Esophagus muscularis mucosa (tissue), 4 donors: ENCODE data around the gene MAP4K4. TPM values are rescaled to one million over a fixed set of nuclear protein-coding genes. Genes with fewer than 3 reads are reported as not detected.

ENCODE experiments used
- DNase-seq: peaks from one replicate; pipeline ENCODE4 v3.0.0-alpha.2; 2017; ENCODE audit errors: extremely low spot score
- H3K27ac ChIP-seq, 4 donors: fragments of 200-600 bp; sonication (generic); replicated peaks in 1 of 4; 1 replicate in 3 of 4; 2 replicates in 1 of 4; pipeline ENCODE4 v1.5.1; 2016 to 2019; ENCODE audit warnings: mild to moderate bottlenecking in 1 of 4
- H3K27me3 ChIP-seq, 4 donors: fragments of 200-600 bp; sonication (generic); one replicate each; pipeline versions ENCODE4 v1.5.1 to v1.6.0; 2016 to 2019
- H3K36me3 ChIP-seq, 4 donors: fragments of 200-600 bp; sonication (generic); one replicate each; pipeline ENCODE4 v1.5.1; 2016 to 2019
- H3K4me1 ChIP-seq, 4 donors: fragments of 200-600 bp; sonication (generic); one replicate each; pipeline ENCODE4 v1.5.1; 2016 to 2019
- H3K4me3 ChIP-seq, 4 donors: fragments of 200-600 bp; sonication (generic); 1 replicate in 2 of 4; 2 replicates in 2 of 4; pipeline ENCODE4 v1.5.1; 2016 to 2019; ENCODE audit warnings: mild to moderate bottlenecking in 4 of 4, moderate library complexity in 1 of 4
- H3K9me3 ChIP-seq, 4 donors: fragments of 200-600 bp; sonication (generic); 1 replicate in 3 of 4; 2 replicates in 1 of 4; pipeline ENCODE4 v1.5.1; 2016 to 2019
- EP300 ChIP-seq: sonication (generic); formaldehyde crosslinking; IDR thresholded peaks from one replicate; pipeline ENCODE4 v1.6.1; 2017; ENCODE audit warnings: antibody characterized with exemption
- POLR2A ChIP-seq: fragments of 450-650 bp; IDR thresholded peaks from one replicate; pipeline ENCODE4 v1.6.1; 2017; ENCODE audit warnings: antibody characterized with exemption, moderate library complexity, mild to moderate bottlenecking, low read depth
- POLR2AphosphoS5 ChIP-seq, 2 donors: sonication (generic); formaldehyde crosslinking; IDR thresholded peaks; one replicate each; pipeline ENCODE4 v1.6.1; 2017; ENCODE audit warnings: antibody characterized with exemption in 2 of 2
- WGBS: methylation state at CpG from one replicate; pipeline ENCODE4 v1.1.5; 2018; 5-methylcytosine and 5-hydroxymethylcytosine counted together
- intact Hi-C: fragments of 100-400 bp; cut with DNase I; formaldehyde crosslinking; loops from one replicate; pipeline ENCODE4 v1.15.1; 2023
- total RNA-seq, 4 donors: library from RNA; depleted of rRNA; stranded (reverse); fragments of >200 nt; gene quantifications; one replicate each; pipeline versions ENCODE4 v1.1.0 to v1.2.1, GENCODE V29; 2016
- TF ChIP-seq, protein P1 (sequence below), 3 experiments: fragments of 200-600 bp in 2 of 3; fragments of 450-650 bp in 1 of 3; sonication (generic) in 2 of 3; IDR thresholded peaks; one replicate each; pipeline ENCODE4 v1.5.1; 2017 to 2019; ENCODE audit warnings: antibody characterized with exemption in 3 of 3, mild to moderate bottlenecking in 2 of 3, moderate library complexity in 1 of 3

MAP4K4 gene
- total RNA-seq, 4 donors from 2014 or later = 37.8 to 59.0 (median 51.7) TPM

DNA sequence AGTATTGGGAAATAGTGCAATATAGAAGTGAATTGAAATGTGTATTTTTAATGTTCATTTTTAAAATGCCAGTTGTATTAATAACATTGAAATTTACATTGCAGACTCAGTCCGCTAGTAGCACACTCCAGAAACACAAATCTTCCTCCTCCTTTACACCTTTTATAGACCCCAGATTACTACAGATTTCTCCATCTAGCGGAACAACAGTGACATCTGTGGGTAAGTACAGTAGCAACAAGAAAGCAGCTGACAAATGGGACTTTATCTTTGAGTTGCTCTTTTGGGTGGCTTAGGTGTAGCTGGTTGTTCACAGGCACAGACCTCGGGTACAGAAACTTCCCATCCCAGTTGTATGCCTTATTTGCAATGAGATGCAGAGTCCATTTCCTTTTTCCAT, 176.0 kb downstream of the MAP4K4 start:
- H3K36me3 ChIP-seq = peaks cover 60 to 99% (median 90%) of the 10 kb centered on the region in 4 donors
- WGBS = 98% methylated on average over 3 of the region's 3 CpGs

DNA sequence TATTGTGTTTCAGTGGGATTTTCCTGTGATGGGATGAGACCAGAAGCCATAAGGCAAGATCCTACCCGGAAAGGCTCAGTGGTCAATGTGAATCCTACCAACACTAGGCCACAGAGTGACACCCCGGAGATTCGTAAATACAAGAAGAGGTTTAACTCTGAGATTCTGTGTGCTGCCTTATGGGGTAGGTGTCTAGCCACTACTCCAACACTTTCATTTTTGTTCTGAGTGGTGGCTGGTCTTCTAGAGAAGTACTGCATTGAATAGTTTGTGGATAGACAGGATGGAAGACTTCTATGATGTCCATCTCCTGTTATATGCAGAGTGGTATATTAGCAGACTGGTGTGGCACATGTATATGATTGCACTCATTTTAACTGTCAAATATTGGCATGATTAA, 176.6 kb downstream of the MAP4K4 start:
- Histone ChIP-seq H3K36me3 (peaks cover 60 to 98% (median 89%) of the 10 kb centered on the region in 4 donors), H3K4me3 (no peak overlapping the region), H3K9me3 (no peaks in the 10 kb centered on the region), H3K27ac (no peak overlapping the region), H3K4me1 (no peaks in the 10 kb centered on the region), H3K27me3 (no peaks in the 10 kb centered on the region)
- no peak for DNase-seq
- TF ChIP-seq EP300 (no peak), POLR2AphosphoS5 (IDR thresholded peaks at IDR 0.05) (no peak), POLR2A (no peak)
- TF ChIP-seq, protein P1, sequence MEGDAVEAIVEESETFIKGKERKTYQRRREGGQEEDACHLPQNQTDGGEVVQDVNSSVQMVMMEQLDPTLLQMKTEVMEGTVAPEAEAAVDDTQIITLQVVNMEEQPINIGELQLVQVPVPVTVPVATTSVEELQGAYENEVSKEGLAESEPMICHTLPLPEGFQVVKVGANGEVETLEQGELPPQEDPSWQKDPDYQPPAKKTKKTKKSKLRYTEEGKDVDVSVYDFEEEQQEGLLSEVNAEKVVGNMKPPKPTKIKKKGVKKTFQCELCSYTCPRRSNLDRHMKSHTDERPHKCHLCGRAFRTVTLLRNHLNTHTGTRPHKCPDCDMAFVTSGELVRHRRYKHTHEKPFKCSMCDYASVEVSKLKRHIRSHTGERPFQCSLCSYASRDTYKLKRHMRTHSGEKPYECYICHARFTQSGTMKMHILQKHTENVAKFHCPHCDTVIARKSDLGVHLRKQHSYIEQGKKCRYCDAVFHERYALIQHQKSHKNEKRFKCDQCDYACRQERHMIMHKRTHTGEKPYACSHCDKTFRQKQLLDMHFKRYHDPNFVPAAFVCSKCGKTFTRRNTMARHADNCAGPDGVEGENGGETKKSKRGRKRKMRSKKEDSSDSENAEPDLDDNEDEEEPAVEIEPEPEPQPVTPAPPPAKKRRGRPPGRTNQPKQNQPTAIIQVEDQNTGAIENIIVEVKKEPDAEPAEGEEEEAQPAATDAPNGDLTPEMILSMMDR (IDR thresholded peaks at IDR 0.05) = no peak
- intact Hi-C loops = no loop called here
- WGBS = 95% methylated on average over 3 of the region's 3 CpGs

More for the DNA sequence above, 176.0 kb downstream of the MAP4K4 start:
- no peaks in the 10 kb centered on the region for H3K27me3 ChIP-seq
- intact Hi-C loops = no loop called here
- no peaks in the 10 kb centered on the region for H3K9me3 ChIP-seq
- no peak overlapping the region for H3K4me3 ChIP-seq
- no peak overlapping the region for H3K27ac ChIP-seq
- no peaks in the 10 kb centered on the region for H3K4me1 ChIP-seq
- DNase-seq = no peak
- TF ChIP-seq EP300 = no peak
- TF ChIP-seq, protein P1 (IDR thresholded peaks at IDR 0.05) = peak in 1 of 3 experiments; percentile 8
- no peak for TF ChIP-seq POLR2AphosphoS5 (IDR thresholded peaks at IDR 0.05)
- no peak for TF ChIP-seq POLR2A

DNA sequence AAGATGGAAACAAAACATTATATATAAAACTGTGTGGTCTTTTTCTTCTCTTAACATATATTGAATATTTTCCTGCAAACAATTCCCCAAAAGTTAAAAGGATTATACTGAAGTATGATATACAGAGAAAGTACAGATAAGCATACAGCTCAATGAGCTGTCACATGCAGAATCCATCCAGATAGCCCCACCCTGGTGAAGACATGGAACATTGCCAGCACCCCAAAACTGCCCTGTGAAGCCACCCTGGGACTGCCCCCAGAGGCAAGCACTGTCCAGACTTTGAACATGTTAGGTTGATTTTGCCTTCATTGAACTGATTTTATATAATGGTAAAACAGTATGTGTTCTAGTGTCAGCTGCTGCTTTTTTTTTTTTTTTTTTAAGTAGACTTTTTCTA, 182.0 kb downstream of the MAP4K4 start:
- Histone ChIP-seq H3K36me3 (peaks cover 28 to 64% (median 57%) of the 10 kb centered on the region in 4 donors), H3K27me3 (no peaks in the 10 kb centered on the region), H3K4me1 (peaks cover 0 to 8% (median 0%) of the 10 kb centered on the region in 4 donors), H3K9me3 (no peaks in the 10 kb centered on the region), H3K4me3 (no peak overlapping the region), H3K27ac (no peak overlapping the region)
- TF ChIP-seq POLR2A = no peak
- no peak for TF ChIP-seq POLR2AphosphoS5 (IDR thresholded peaks at IDR 0.05)
- TF ChIP-seq, protein P1 (IDR thresholded peaks at IDR 0.05) = no peak
- TF ChIP-seq EP300 = no peak
- intact Hi-C loops = no loop called here
- DNase-seq = no peak

DNA sequence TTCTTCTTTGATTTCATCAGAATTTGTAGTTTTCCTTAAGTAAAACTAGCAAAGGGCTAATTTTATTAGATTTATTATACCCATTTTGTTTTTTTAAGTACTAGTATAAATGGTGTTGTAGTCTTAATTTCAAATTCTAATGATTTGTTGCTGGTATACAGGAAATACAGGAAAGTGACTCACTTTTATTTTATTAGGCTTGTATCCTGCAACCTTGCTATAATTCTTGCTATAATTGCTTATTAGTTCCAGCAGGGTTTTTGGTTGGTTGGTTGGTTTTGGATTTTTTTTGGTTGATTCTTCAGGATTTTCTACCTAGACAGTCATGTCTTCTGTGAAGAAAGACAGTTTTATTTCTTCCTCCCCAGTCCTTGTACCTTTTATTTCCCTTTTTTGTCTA, 183.6 kb downstream of the MAP4K4 start:
- intact Hi-C loops = loop anchor here (5.0 kb wide), 1 partner anchor 361 kb away; no protein-coding TSS in a partner anchor
- peaks cover 0 to 8% (median 0%) of the 10 kb centered on the region in 4 donors for H3K4me1 ChIP-seq
- H3K27me3 ChIP-seq = no peaks in the 10 kb centered on the region
- no peak overlapping the region for H3K27ac ChIP-seq
- TF ChIP-seq POLR2A (no peak), EP300 (no peak), POLR2AphosphoS5 (IDR thresholded peaks at IDR 0.05) (no peak)
- TF ChIP-seq, protein P1 (IDR thresholded peaks at IDR 0.05) = no peak
- no peak for DNase-seq
- no peaks in the 10 kb centered on the region for H3K9me3 ChIP-seq
- H3K36me3 ChIP-seq = peaks cover 22 to 64% (median 41%) of the 10 kb centered on the region in 4 donors
- H3K4me3 ChIP-seq = no peak overlapping the region

DNA sequence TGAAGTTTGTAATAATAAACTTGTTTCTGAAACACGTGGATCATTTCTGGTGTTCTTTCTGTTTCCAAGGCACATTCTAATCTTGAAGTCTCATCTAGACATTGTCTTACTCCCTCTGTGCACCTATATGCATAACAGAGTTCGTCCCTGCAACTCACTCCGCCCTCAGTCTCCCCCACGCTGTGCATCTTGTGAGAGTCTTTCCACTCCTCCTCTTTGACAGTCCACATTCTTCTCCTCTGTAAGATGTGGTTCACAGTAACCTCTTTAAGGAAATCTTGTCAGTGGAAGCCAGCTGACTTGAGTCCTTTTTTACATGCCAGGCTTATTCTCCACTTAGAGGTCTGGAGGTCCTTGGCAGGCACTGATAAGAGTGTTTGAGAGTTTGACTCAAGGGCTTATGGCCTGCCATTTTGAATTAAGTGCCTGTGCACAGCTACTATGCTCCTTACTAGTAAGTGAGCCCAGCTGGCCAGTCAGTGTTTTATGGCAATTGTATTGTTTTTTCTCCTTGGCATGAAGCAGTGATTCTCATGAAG, 185.3 kb downstream of the MAP4K4 start:
- no peak for DNase-seq
- Histone ChIP-seq H3K4me3 (no peak overlapping the region), H3K9me3 (no peaks in the 10 kb centered on the region), H3K36me3 (peaks cover 11 to 64% (median 36%) of the 10 kb centered on the region in 4 donors), H3K27ac (no peak overlapping the region), H3K4me1 (peaks cover 0 to 11% (median 0%) of the 10 kb centered on the region in 4 donors), H3K27me3 (no peaks in the 10 kb centered on the region)
- TF ChIP-seq POLR2A (no peak), POLR2AphosphoS5 (IDR thresholded peaks at IDR 0.05) (no peak), EP300 (no peak)
- WGBS = 87% methylated on average over 4 of the region's 4 CpGs
- intact Hi-C loops = loop anchor here (5.0 kb wide), 1 partner anchor 359 kb away; no protein-coding TSS in a partner anchor
